ENCODE data around the gene FLCN.

DNA sequence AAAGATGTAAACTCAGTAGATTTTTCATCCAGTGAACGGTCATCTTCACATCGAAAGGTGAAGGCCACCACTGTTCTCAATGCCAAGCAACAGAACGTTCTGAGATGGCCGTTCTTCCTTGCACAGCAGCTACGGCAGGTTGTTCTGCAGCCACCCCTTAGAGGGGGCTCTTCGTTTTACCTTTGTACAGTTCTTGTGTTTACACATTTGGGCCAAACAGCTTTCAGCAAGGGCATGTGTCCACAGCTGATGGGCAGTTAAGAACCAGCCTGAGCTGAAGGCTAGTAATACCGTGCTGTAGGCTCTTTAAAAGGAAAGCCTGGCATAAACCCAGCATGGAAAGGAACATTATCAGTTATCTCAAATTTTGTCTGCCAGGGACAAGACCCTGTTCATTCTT, 46.8 kb downstream of the FLCN start:
- TF ChIP-seq CBX5 (CRISPR knock-in tag; IDR thresholded peaks at IDR 0.05; ENCODE audit: borderline replicate concordance) (no peak), ADNP (CRISPR knock-in tag; IDR thresholded peaks at IDR 0.05) (no peak), MAF1 (CRISPR knock-in tag; IDR thresholded peaks at IDR 0.05; ENCODE audit: borderline replicate concordance) (no peak), ZNF24 (IDR thresholded peaks at IDR 0.05) (no peak), NFYC (CRISPR knock-in tag; IDR thresholded peaks at IDR 0.05) (no peak)
